Upper lobe of left lung (tissue), 6 donors: ENCODE measurements around the gene SMPD3. TPM values are rescaled to one million over a fixed set of nuclear protein-coding genes. Genes with fewer than 3 reads are reported as not detected.
A peak's percentile ranks its signal among the peaks of the same experiment; 100 is the strongest.

Experiments
- ATAC-seq, 2 donors: fragments of 200-7000 bp; cut with Tn5 transposase; one replicate each; pipeline ENCODE4 v1.9.1; 2022; ENCODE audit warnings: mild to moderate bottlenecking in 2 of 2, moderate library complexity in 2 of 2; ENCODE audit not compliant: low FRiP score in 2 of 2
- DNase-seq, 2 donors: peaks; one replicate each; pipeline ENCODE4 v3.0.0-alpha.2; 2019 to 2020
- H3K27ac ChIP-seq, 4 donors: fragments of 200-600 bp; sonication (generic); one replicate each; pipeline ENCODE4 v1.5.1; 2016 to 2019
- H3K27me3 ChIP-seq, 4 donors: fragments of 200-600 bp; sonication (generic); one replicate each; pipeline ENCODE4 v1.5.1; 2017 to 2019
- H3K36me3 ChIP-seq, 4 donors: fragments of 200-600 bp; sonication (generic); one replicate each; pipeline ENCODE4 v1.5.1; 2016 to 2019
- H3K4me1 ChIP-seq, 4 donors: fragments of 200-600 bp; sonication (generic); one replicate each; pipeline ENCODE4 v1.5.1; 2018 to 2019
- H3K4me3 ChIP-seq, 4 donors: fragments of 200-600 bp; sonication (generic); one replicate each; pipeline ENCODE4 v1.5.1; 2017 to 2019; ENCODE audit warnings: mild to moderate bottlenecking in 2 of 4, moderate library complexity in 1 of 4
- H3K9me3 ChIP-seq, 4 donors: fragments of 200-600 bp; sonication (generic); one replicate each; pipeline ENCODE4 v1.5.1; 2018 to 2019
- EP300 ChIP-seq, 4 donors: sonication (generic); formaldehyde crosslinking; IDR thresholded peaks; one replicate each; pipeline ENCODE4 v1.5.1; 2017; ENCODE audit warnings: antibody characterized with exemption in 4 of 4, control low read depth in 2 of 4
- POLR2A ChIP-seq, 4 donors: fragments of 450-650 bp; IDR thresholded peaks; one replicate each; pipeline ENCODE4 v1.5.1; 2016 to 2017; ENCODE audit warnings: antibody characterized with exemption in 4 of 4, mild to moderate bottlenecking in 2 of 4
- POLR2AphosphoS5 ChIP-seq, 2 donors: sonication (generic); formaldehyde crosslinking; IDR thresholded peaks; one replicate each; pipeline ENCODE4 v1.5.1; 2017; ENCODE audit warnings: antibody characterized with exemption in 2 of 2
- WGBS, 2 donors: methylation state at CpG; one replicate each; pipeline ENCODE4 v1.1.5; 2017 to 2018; 5-methylcytosine and 5-hydroxymethylcytosine counted together
- total RNA-seq, 6 donors: library from RNA; depleted of rRNA in 4 of 6; stranded (reverse); fragments of >200 nt in 4 of 6; gene quantifications; one replicate each; pipeline versions ENCODE4 v1.1.0 to v1.2.1, GENCODE V29; 2016 to 2021
- TF ChIP-seq, protein P1 (sequence below), 6 experiments: fragments of 450-650 bp in 4 of 6; fragments of 200-600 bp in 2 of 6; sonication (generic) in 2 of 6; IDR thresholded peaks; one replicate each; pipeline ENCODE4 v1.5.1; 2016 to 2019; ENCODE audit warnings: antibody characterized with exemption in 6 of 6
- donor health status: DM: no; HTN: no; CAD: no; lungs with moderate emphysema.
- donor health status: DM: no; HTN: yes; CAD: no; lungs with severe emphysema.

The SMPD3 gene
- total RNA-seq, 6 donors from 2014 or later = 1.2 to 10.7 (median 3.2) TPM

- TF ChIP-seq POLR2A (IDR thresholded peaks at IDR 0.05) (no peak), EP300 (IDR thresholded peaks at IDR 0.05) (no peak), POLR2AphosphoS5 (IDR thresholded peaks at IDR 0.05) (no peak)
- TF ChIP-seq, protein P1, sequence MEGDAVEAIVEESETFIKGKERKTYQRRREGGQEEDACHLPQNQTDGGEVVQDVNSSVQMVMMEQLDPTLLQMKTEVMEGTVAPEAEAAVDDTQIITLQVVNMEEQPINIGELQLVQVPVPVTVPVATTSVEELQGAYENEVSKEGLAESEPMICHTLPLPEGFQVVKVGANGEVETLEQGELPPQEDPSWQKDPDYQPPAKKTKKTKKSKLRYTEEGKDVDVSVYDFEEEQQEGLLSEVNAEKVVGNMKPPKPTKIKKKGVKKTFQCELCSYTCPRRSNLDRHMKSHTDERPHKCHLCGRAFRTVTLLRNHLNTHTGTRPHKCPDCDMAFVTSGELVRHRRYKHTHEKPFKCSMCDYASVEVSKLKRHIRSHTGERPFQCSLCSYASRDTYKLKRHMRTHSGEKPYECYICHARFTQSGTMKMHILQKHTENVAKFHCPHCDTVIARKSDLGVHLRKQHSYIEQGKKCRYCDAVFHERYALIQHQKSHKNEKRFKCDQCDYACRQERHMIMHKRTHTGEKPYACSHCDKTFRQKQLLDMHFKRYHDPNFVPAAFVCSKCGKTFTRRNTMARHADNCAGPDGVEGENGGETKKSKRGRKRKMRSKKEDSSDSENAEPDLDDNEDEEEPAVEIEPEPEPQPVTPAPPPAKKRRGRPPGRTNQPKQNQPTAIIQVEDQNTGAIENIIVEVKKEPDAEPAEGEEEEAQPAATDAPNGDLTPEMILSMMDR (IDR thresholded peaks at IDR 0.05) = no peak
- Histone ChIP-seq H3K36me3 (no peaks in the 10 kb centered on the region), H3K27me3 (no peaks in the 10 kb centered on the region), H3K27ac (no peak overlapping the region), H3K4me1 (no peaks in the 10 kb centered on the region), H3K4me3 (no peak overlapping the region), H3K9me3 (no peaks in the 10 kb centered on the region)
- WGBS, 2 donors = 68 to 81% methylated on average over 7 to 11 of the region's 11 CpGs
- DNase-seq = peak in 1 of 2 donors; percentile 30
- no peak for ATAC-seq
Measured at GRCh38 chr16:68377667-68378393, 70.5 kb downstream of the SMPD3 start.

- Histone ChIP-seq H3K27me3 (no peaks in the 10 kb centered on the region), H3K36me3 (no peaks in the 10 kb centered on the region), H3K27ac (no peak overlapping the region), H3K4me1 (no peaks in the 10 kb centered on the region), H3K4me3 (no peak overlapping the region), H3K9me3 (no peaks in the 10 kb centered on the region)
- DNase-seq = peak in 1 of 2 donors; percentile 68
- no peak for ATAC-seq
- TF ChIP-seq POLR2AphosphoS5 (IDR thresholded peaks at IDR 0.05) (no peak), POLR2A (IDR thresholded peaks at IDR 0.05) (no peak), EP300 (IDR thresholded peaks at IDR 0.05) (no peak)
- TF ChIP-seq, protein P1 (IDR thresholded peaks at IDR 0.05) = no peak
- 100% methylated on average over 7 of the region's 7 CpGs; no CpG with 5 or more reads in 1 of the 2 donors for WGBS, 2 donors
Measured at GRCh38 chr16:68377221-68377620, 71.1 kb downstream of the SMPD3 start.

DNA sequence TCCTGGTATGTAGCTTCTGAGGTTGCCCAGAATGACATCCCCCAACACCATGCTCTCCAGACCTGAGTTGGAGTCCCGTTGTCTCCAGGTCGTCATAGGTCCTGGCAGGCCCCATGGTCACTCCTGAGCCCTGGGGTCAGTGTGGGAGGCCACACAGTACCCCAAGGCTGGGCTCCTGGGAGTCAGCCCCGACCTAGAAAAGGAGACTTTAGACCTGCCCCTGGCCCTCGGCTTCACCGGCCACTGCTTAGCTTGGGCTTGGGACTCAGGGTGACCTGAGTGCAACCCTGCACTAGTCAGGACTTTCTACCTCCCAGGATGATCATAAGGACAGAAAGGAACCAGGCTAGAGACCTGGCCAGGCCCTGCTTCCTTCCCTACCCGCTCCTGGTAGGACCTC lies 71.7 kb downstream of the SMPD3 start:
- Histone ChIP-seq H3K4me1 (no peaks in the 10 kb centered on the region), H3K27me3 (no peaks in the 10 kb centered on the region), H3K4me3 (no peak overlapping the region), H3K36me3 (no peaks in the 10 kb centered on the region), H3K27ac (no peak overlapping the region), H3K9me3 (no peaks in the 10 kb centered on the region)
- WGBS, 2 donors = 100% methylated on average over 5 to 6 of the region's 6 CpGs
- TF ChIP-seq EP300 (IDR thresholded peaks at IDR 0.05) (no peak), POLR2AphosphoS5 (IDR thresholded peaks at IDR 0.05) (no peak), POLR2A (IDR thresholded peaks at IDR 0.05) (no peak)
- TF ChIP-seq, protein P1 (IDR thresholded peaks at IDR 0.05) = no peak
- no peak for ATAC-seq
- DNase-seq = peak in 1 of 2 donors; percentile 30

DNA sequence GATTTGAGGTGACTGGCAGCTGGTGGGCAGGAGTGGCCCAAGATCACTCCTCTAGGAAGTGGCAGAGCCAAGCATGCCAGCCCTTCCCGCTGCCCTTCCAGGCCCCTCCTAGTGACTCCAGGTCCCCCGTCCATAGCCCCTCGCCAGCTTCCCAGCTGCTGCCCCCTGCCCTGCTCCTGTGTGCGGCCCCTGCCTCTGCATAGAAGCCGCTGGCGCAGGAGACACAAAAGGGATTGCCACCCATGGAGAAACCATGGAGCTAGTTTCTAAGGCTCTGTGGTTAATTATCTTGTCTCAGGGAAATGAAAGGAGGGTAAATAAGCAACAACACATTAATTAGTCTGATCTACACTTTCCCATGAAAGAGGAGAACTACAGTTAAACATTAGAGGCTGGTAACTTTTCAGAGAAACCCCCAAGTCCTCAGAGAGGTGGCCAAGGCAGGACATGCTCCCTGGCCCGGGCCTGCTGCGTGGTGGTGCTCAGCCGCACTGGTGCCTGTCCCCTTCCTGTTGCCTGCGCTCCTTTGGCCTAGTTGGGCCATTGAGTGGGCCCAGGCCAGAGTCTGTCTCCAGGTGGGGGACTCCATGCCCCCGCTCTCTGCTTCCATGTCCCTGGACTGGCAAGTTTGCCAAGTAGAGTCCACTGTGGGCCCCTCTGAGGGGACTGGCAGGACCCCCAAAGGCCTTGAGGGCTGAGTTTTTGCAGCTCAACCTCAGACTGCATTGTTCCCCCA lies 72.3 kb downstream of the SMPD3 start:
- Histone ChIP-seq H3K27ac (no peak overlapping the region), H3K4me1 (peaks cover 0 to under 1% (median 0%) of the 10 kb centered on the region in 4 donors), H3K4me3 (no peak overlapping the region), H3K9me3 (no peaks in the 10 kb centered on the region), H3K36me3 (no peaks in the 10 kb centered on the region), H3K27me3 (no peaks in the 10 kb centered on the region)
- ATAC-seq (no peak), DNase-seq (peak in 1 of 2 donors; percentile 42)
- TF ChIP-seq POLR2AphosphoS5 (IDR thresholded peaks at IDR 0.05) (no peak), EP300 (IDR thresholded peaks at IDR 0.05) (no peak), POLR2A (IDR thresholded peaks at IDR 0.05) (no peak)
- TF ChIP-seq, protein P1 (IDR thresholded peaks at IDR 0.05) = no peak
- 90 to 96% methylated on average over 4 to 11 of the region's 11 CpGs for WGBS, 2 donors
